K562 (cell line): Measurements from ENCODE around the gene DCUN1D1. TPM values are rescaled to one million over a fixed set of nuclear protein-coding genes. Genes with fewer than 3 reads are reported as not detected.

Experiments used
- ATAC-seq: fragments of 200-7000 bp; cut with Tn5 transposase; 3 replicates; pipeline ENCODE4 v1.9.1; 2020; ENCODE audit warnings: moderate library complexity
- BruUV-seq: library from RNA; stranded (reverse); fragments of 400-500 nt; replicated peaks from 2 replicates; lab custom pipeline; 2021; lab: Mats Ljungman, UMichigan
- CTCF ChIA-PET: fragments of 300-600 bp; formaldehyde crosslinking; extraction: SDS; loops from one replicate; lab custom pipeline; 2021; ENCODE audit warnings: low intra/inter-chr PET ratio; lab: Yijun Ruan, JAX
- POLR2A ChIA-PET: fragments of 300-600, 350-650 bp; sonication (Branson Sonifier 250); formaldehyde crosslinking; extraction: SDS; loops from one replicate; lab custom pipeline; 2021; ENCODE audit warnings: antibody characterized with exemption, inconsistent platforms; lab: Yijun Ruan, JAX
- DNase-seq, 4 experiments: peaks; one replicate each; pipeline versions ENCODE4 v3.0.0 to v3.0.0-alpha.2; 2011 to 2018; ENCODE audit warnings: low spot score in 3 of 4, mixed read lengths in 3 of 4; ENCODE audit errors: extremely low read depth in 1 of 4
- FAIRE-seq: peaks from 2 replicates; lab custom pipeline; 2011; peaks lifted over from hg19 to GRCh38; lab: Jason Lieb, UNC
- H2AFZ ChIP-seq: 2 replicates; pipeline ENCODE4 v1.6.0; 2011; ENCODE audit warnings: low read depth, low read length, control low read depth, inconsistent platforms
- H3K27ac ChIP-seq: fragments of 200-600 bp; 3 replicates; pipeline ENCODE4 v1.8.0; 2011; ENCODE audit warnings: low read depth, mild to moderate bottlenecking, control low read depth, inconsistent platforms, low read length, moderate library complexity, mixed read lengths; ENCODE audit errors: extremely low read depth
- H3K27me3 ChIP-seq, 2 experiments: fragments of 300-600 bp in 1 of 2; 2 replicates in 1 of 2; 3 replicates in 1 of 2; pipeline versions ENCODE4 v1.6.0 to v1.8.0; 2011; ENCODE audit warnings: inconsistent platforms in 2 of 2, low read length in 2 of 2, mild to moderate bottlenecking in 1 of 2, mixed read lengths in 1 of 2, moderate library complexity in 1 of 2; ENCODE audit not compliant: control insufficient read depth in 2 of 2, insufficient read depth in 2 of 2
- H3K36me3 ChIP-seq: fragments of 300-600 bp; 3 replicates; pipeline ENCODE4 v1.8.0; 2011; ENCODE audit warnings: mild to moderate bottlenecking, low read length, inconsistent platforms; ENCODE audit not compliant: control insufficient read depth, insufficient read depth
- H3K4me1 ChIP-seq, 2 experiments: fragments of 200-600 bp in 1 of 2; replicated peaks in 1 of 2; 2 replicates in 1 of 2; 3 replicates in 1 of 2; pipeline versions ENCODE4 v1.5.1 to v1.8.0; 2011; ENCODE audit warnings: inconsistent platforms in 2 of 2, low read length in 2 of 2, mild to moderate bottlenecking in 1 of 2, mixed read lengths in 1 of 2, moderate library complexity in 1 of 2; ENCODE audit not compliant: control insufficient read depth in 2 of 2, insufficient read depth in 2 of 2
- H3K4me2 ChIP-seq: 2 replicates; pipeline ENCODE4 v1.6.1; 2011; ENCODE audit warnings: low read length, control low read depth, inconsistent platforms, mixed read lengths; ENCODE audit not compliant: insufficient read depth
- H3K4me3 ChIP-seq: fragments of 200-600 bp; sonication (generic), shearing (Covaris generic); 2 replicates; pipeline ENCODE4 v1.5.1; 2016; ENCODE audit warnings: control low read depth, inconsistent platforms
- H3K79me2 ChIP-seq: fragments of 200-600 bp; 3 replicates; pipeline ENCODE4 v1.8.0; 2011; ENCODE audit warnings: low read length, inconsistent platforms; ENCODE audit not compliant: control insufficient read depth, insufficient read depth
- H3K9ac ChIP-seq, 2 experiments: 2 replicates each; pipeline versions ENCODE4 v1.6.0 to v1.6.1; 2011; ENCODE audit warnings: low read depth in 2 of 2, low read length in 2 of 2, control low read depth in 1 of 2, inconsistent platforms in 1 of 2, mild to moderate bottlenecking in 1 of 2, mixed read lengths in 1 of 2; ENCODE audit not compliant: insufficient read depth in 1 of 2
- H3K9me1 ChIP-seq: one replicate; pipeline ENCODE4 v1.6.0; 2011; ENCODE audit warnings: inconsistent platforms, mild to moderate bottlenecking, low read length, moderate library complexity; ENCODE audit not compliant: control insufficient read depth, insufficient read depth
- H3K9me3 ChIP-seq: replicated peaks from 2 replicates; pipeline ENCODE4 v1.5.1; 2011; ENCODE audit warnings: low read depth, low read length, inconsistent platforms; ENCODE audit not compliant: control insufficient read depth, insufficient read depth
- H4K20me1 ChIP-seq: replicated peaks from 2 replicates; pipeline ENCODE4 v1.6.1; 2011; ENCODE audit warnings: low read length, inconsistent platforms, mixed read lengths; ENCODE audit not compliant: control insufficient read depth, insufficient read depth
- PTTG1 ChIP-seq: fragments of 450-650 bp; IDR thresholded peaks from 2 replicates; pipeline ENCODE4 v1.6.1; 2016; ENCODE audit warnings: low read depth, mild to moderate bottlenecking, missing genetic modification characterization, missing compliant biosample characterization
- RBM25 ChIP-seq: fragments of 200-400 bp; formaldehyde crosslinking; IDR thresholded peaks from 2 replicates; pipeline ENCODE4 v1.6.1; 2018; ENCODE audit warnings: low read length, low read depth, moderate library complexity; ENCODE audit not compliant: severe bottlenecking
- ZNF551 ChIP-seq: fragments of 250-450 bp; sonication (Bioruptor Pico); IDR thresholded peaks from 2 replicates; pipeline ENCODE4 v1.5.0; 2021; ENCODE audit warnings: mild to moderate bottlenecking, moderate library complexity
- WGBS: fragments of 100-300 bp; shearing (Covaris generic); methylation state at CpG from one replicate; pipeline ENCODE4 v1.1.6; 2016; ENCODE audit warnings: low coverage, mixed read lengths; ENCODE audit not compliant: insufficient coverage; ENCODE audit errors: missing lambda C conversion rate; 5-methylcytosine and 5-hydroxymethylcytosine counted together
- in situ Hi-C: fragments of 300-500 bp; cut with MboI; formaldehyde crosslinking; loops from 4 replicates; pipeline ENCODE4 v1.15.0; 2018; ENCODE audit warnings: inconsistent platforms, mixed read lengths
- intact Hi-C: fragments of 100-400 bp; cut with micrococcal nuclease; formaldehyde crosslinking; loops from 2 replicates; pipeline ENCODE4 v1.14.2; 2022
- polyA plus RNA-seq, 8 experiments: library from polyadenylated mRNA; depleted of rRNA in 4 of 8; stranded (reverse) in 5 of 8; unstranded in 3 of 8; fragments of >200 nt; fragmentation: Nextera tagmentation in 2 of 8; fragmentation: Illumina TruSeq in 1 of 8; extraction: Ambion mirVana in 2 of 8; extraction: Trizol in 1 of 8; gene quantifications; 2 replicates each; pipeline versions ENCODE4 v1.2.1 to v1.2.3, GENCODE V29; 2011 to 2014; ENCODE audit warnings: inconsistent platforms in 1 of 8, missing spikeins in 1 of 8
- total RNA-seq, 7 experiments: library from RNA; depleted of rRNA in 6 of 7; stranded (reverse); fragments of >200 nt in 6 of 7; fragmentation: Illumina TruSeq in 2 of 7; extraction: Trizol in 2 of 7; gene quantifications; 2 replicates each; pipeline versions ENCODE4 v1.2.1 to v1.2.3, GENCODE V29; 2011 to 2021; ENCODE audit warnings: low replicate concordance in 1 of 7

Gene DCUN1D1
- total and polyA plus RNA-seq, 9 of the 15 experiments (the other 6 are each of a cell fraction or from before 2014, with no cell fraction given): 11.4 to 46.8 (median 28.2) TPM

DNA sequence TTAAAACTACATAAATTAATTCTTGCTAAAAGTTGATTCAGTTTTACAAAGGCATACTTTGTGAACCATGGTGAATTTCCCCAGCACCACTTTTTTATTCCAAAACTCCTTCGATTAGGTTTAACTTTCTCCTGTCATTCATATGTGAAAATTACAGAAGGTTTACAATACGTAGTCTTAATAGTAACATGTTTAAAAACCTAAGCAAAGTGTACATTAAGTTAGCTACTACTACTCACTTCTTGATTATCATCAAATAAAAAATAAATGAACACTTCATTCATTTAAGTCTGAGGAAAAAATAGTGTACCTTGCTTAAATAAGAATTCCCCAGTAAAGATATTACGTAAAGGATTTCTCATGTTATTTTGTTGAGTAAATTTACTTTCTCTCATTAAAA, 38.6 kb downstream of the DCUN1D1 start:
- no peak for ATAC-seq
- CTCF ChIA-PET: no interaction called here
- peak; percentile 41 for TF ChIP-seq RBM25
- TF ChIP-seq PTTG1 (tag): no peak

GRCh38 chr3:182940266-182940808, 40.0 kb downstream of the DCUN1D1 start:
- Histone ChIP-seq H3K27ac (no peak overlapping the region), H3K36me3 (peaks cover 16% of the 10 kb centered on the region; the same call in 1 of the 3 replicates), H3K4me2 (no peak overlapping the region), H3K4me1 (peaks cover 0 to 8% of the 10 kb centered on the region in 2 experiments; a peak in 3 of 5 replicates), H2AFZ (no peak overlapping the region), H4K20me1 (0 out of 2 replicates have a peak, but pooled peaks cover 2% of the 10 kb centered on the region), H3K9me3 (no peaks in the 10 kb centered on the region), H3K4me3 (no peak overlapping the region), H3K27me3 (no peaks in the 10 kb centered on the region), H3K9ac (no peak overlapping the region), H3K79me2 (no peaks in the 10 kb centered on the region), H3K9me1 (no peaks in the 10 kb centered on the region)
- no peak for ATAC-seq
- in situ Hi-C loops: no loop called here
- intact Hi-C loops: no loop called here
- 73% methylated on average over 4 of the region's 4 CpGs for WGBS
- DNase-seq: no peak
- CTCF ChIA-PET: no interaction called here
- BruUV-seq: no TSS peak
- no peak for FAIRE-seq
- POLR2A ChIA-PET: no interaction called here
- TF ChIP-seq ZNF551 (CRISPR knock-in tag): no peak

More for the DNA sequence above, 38.6 kb downstream of the DCUN1D1 start:
- Histone ChIP-seq H2AFZ (no peak overlapping the region), H3K27ac (no peak overlapping the region), H4K20me1 (0 out of 2 replicates have a peak, but pooled peaks cover 2% of the 10 kb centered on the region), H3K4me1 (peaks cover 0 to 8% of the 10 kb centered on the region in 2 experiments; a peak in 2 of 5 replicates), H3K9me1 (no peaks in the 10 kb centered on the region), H3K27me3 (no peaks in the 10 kb centered on the region), H3K79me2 (no peaks in the 10 kb centered on the region), H3K4me2 (no peak overlapping the region), H3K9ac (no peak overlapping the region), H3K9me3 (no peaks in the 10 kb centered on the region), H3K36me3 (peaks cover 30% of the 10 kb centered on the region; the same call in 2 of the 3 replicates), H3K4me3 (no peak overlapping the region)
- FAIRE-seq: no peak
- in situ Hi-C loops (no loop called here), intact Hi-C loops (no loop called here)
- no TSS peak for BruUV-seq
- POLR2A ChIA-PET: no interaction called here
- WGBS: 97% methylated on average over 3 of the region's 3 CpGs
- DNase-seq: no peak
